ENCODE measurements around the gene PFAS. TPM values are rescaled to one million over a fixed set of nuclear protein-coding genes. Genes with fewer than 3 reads are reported as not detected.

The PFAS gene
- polyA plus RNA-seq, 1 donor from 2014 or later, result 11.7 TPM

DNA sequence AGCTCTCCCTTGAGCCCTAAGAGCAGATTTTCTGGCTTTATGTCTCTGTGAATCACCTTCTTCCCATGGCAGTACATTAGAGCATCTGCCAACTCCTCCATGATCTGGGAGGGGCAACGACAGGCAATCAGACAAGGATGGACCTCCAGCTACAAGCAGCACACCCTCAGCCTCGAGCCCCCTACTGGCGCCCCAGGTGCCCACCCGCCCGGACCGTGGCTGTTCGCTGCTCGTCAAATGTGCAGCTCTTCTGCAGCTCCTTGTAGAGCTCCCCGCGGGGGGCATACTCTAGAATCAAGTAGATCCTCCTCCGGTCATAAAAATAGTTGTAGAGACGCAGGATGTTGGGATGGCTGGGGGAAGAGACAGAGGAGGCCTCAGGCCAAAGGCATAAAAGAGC lies 42.6 kb upstream of the PFAS start:
- H3K9me3 ChIP-seq (ENCODE audit: low read length), result no peaks in the 10 kb centered on the region
- H3K27ac ChIP-seq (ENCODE audit: low read length), result no peak overlapping the region
- peaks cover 13% of the 10 kb centered on the region for H3K79me2 ChIP-seq (replicated peaks; ENCODE audit: insufficient read depth, low read length)
- H2AFZ ChIP-seq (ENCODE audit: low read depth, low read length), result no peak overlapping the region
- H3K9me2 ChIP-seq (ENCODE audit: insufficient read depth, low read length), result no peaks in the 10 kb centered on the region
- H4K20me1 ChIP-seq (ENCODE audit: insufficient read depth), result no peaks in the 10 kb centered on the region
- TF ChIP-seq POLR2AphosphoS5 (IDR thresholded peaks at IDR 0.05) (no peak), EP300 (conservative IDR thresholded peaks at IDR 0.05; ENCODE audit: poor library complexity, severe bottlenecking) (no peak), MXI1 (conservative IDR thresholded peaks at IDR 0.05; ENCODE audit: poor library complexity, severe bottlenecking) (no peak), TAF1 (IDR thresholded peaks at IDR 0.05; ENCODE audit: low read depth) (no peak), RAD21 (conservative IDR thresholded peaks at IDR 0.05) (no peak), SMC3 (conservative IDR thresholded peaks at IDR 0.05; ENCODE audit: poor library complexity) (no peak), EZH2 (IDR thresholded peaks at IDR 0.05; ENCODE audit: borderline replicate concordance, insufficient read depth, low read length, poor library complexity, severe bottlenecking) (no peak)
- TF ChIP-seq, protein P1, sequence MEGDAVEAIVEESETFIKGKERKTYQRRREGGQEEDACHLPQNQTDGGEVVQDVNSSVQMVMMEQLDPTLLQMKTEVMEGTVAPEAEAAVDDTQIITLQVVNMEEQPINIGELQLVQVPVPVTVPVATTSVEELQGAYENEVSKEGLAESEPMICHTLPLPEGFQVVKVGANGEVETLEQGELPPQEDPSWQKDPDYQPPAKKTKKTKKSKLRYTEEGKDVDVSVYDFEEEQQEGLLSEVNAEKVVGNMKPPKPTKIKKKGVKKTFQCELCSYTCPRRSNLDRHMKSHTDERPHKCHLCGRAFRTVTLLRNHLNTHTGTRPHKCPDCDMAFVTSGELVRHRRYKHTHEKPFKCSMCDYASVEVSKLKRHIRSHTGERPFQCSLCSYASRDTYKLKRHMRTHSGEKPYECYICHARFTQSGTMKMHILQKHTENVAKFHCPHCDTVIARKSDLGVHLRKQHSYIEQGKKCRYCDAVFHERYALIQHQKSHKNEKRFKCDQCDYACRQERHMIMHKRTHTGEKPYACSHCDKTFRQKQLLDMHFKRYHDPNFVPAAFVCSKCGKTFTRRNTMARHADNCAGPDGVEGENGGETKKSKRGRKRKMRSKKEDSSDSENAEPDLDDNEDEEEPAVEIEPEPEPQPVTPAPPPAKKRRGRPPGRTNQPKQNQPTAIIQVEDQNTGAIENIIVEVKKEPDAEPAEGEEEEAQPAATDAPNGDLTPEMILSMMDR (IDR thresholded peaks at IDR 0.05; ENCODE audit: poor library complexity, severe bottlenecking), result no peak
- TF ChIP-seq, protein P2, sequence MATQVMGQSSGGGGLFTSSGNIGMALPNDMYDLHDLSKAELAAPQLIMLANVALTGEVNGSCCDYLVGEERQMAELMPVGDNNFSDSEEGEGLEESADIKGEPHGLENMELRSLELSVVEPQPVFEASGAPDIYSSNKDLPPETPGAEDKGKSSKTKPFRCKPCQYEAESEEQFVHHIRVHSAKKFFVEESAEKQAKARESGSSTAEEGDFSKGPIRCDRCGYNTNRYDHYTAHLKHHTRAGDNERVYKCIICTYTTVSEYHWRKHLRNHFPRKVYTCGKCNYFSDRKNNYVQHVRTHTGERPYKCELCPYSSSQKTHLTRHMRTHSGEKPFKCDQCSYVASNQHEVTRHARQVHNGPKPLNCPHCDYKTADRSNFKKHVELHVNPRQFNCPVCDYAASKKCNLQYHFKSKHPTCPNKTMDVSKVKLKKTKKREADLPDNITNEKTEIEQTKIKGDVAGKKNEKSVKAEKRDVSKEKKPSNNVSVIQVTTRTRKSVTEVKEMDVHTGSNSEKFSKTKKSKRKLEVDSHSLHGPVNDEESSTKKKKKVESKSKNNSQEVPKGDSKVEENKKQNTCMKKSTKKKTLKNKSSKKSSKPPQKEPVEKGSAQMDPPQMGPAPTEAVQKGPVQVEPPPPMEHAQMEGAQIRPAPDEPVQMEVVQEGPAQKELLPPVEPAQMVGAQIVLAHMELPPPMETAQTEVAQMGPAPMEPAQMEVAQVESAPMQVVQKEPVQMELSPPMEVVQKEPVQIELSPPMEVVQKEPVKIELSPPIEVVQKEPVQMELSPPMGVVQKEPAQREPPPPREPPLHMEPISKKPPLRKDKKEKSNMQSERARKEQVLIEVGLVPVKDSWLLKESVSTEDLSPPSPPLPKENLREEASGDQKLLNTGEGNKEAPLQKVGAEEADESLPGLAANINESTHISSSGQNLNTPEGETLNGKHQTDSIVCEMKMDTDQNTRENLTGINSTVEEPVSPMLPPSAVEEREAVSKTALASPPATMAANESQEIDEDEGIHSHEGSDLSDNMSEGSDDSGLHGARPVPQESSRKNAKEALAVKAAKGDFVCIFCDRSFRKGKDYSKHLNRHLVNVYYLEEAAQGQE (IDR thresholded peaks at IDR 0.05; ENCODE audit: borderline replicate concordance), result no peak
- no peaks in the 10 kb centered on the region for H3F3A ChIP-seq (ENCODE audit: insufficient read depth, low read length, poor library complexity, severe bottlenecking)
- no peak overlapping the region for H3K4me2 ChIP-seq (ENCODE audit: low read length)
- H3K36me3 ChIP-seq (ENCODE audit: insufficient read depth, low read length), result no peaks in the 10 kb centered on the region
- H3K9ac ChIP-seq (ENCODE audit: low read length), result no peak overlapping the region
- no peak overlapping the region for H3K4me3 ChIP-seq (ENCODE audit: low read length)
- no peaks in the 10 kb centered on the region for H3K27me3 ChIP-seq (ENCODE audit: insufficient read depth, low read depth, low read length)

DNA sequence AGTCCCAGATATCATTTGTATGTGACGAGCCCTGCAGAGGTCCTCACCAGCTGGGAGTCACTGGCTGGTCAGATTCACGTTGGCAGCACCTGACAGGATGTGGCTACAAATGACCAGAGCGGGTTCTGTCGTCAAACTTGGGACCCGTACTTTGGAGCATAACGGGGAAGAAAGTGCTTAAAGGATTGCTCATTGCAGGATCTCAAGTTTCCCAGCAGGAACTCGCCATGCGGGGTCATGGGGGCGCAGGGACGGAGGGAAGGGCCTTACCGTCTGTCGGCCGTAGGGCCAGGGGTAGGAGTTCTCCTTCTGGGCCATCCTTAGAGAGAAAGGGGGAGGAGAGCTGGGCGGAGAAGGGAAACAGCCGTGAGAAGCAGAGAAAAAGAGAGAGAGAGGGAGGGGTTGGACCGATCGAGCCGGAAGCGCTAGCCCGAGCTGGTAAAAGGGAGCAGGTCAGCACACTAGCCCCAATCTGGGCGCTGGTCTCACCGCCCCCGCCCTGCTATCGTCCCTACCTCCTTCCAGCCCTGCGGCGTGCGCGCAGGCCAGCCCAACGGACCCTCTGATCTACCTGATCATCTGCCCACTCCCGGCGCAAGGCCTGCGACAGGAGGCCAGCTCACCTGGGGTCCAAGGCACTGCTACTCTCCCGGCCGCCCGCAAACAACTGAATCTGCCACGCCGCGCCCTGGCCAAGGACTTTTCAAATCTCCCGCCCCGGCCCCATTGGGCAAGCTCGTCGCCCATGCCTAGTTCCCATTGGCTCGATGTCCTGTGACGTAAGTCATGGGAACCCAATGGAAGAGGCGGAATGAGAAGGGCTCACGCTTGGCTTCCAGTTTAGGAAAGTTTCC lies 39.0 kb upstream of the PFAS start, which contains the start of gene AURKB:
AURKB (minus strand) TSS at position 669 of the 854 bp plus-strand sequence; CDS start at position 318, 351 bp downstream.
- Histone ChIP-seq H3K27me3 (ENCODE audit: insufficient read depth, low read depth, low read length) (no peaks in the 10 kb centered on the region), H3K79me2 (replicated peaks; ENCODE audit: insufficient read depth, low read length) (peaks cover 13% of the 10 kb centered on the region), H3K9me3 (ENCODE audit: low read length) (no peaks in the 10 kb centered on the region), H3K9me2 (ENCODE audit: insufficient read depth, low read length) (no peaks in the 10 kb centered on the region), H4K20me1 (ENCODE audit: insufficient read depth) (no peaks in the 10 kb centered on the region), H3K9ac (ENCODE audit: low read length) (no peak within 1 kb of the TSS), H3K36me3 (ENCODE audit: insufficient read depth, low read length) (no peaks in the 10 kb centered on the region), H3K4me3 (ENCODE audit: low read length) (peak within 1 kb of the TSS; percentile 76), H2AFZ (ENCODE audit: low read depth, low read length) (no peak within 1 kb of the TSS), H3F3A (ENCODE audit: insufficient read depth, low read length, poor library complexity, severe bottlenecking) (no peaks in the 10 kb centered on the region), H3K27ac (ENCODE audit: low read length) (no peak within 1 kb of the TSS), H3K4me2 (ENCODE audit: low read length) (peak within 1 kb of the TSS; percentile 79)
- TF ChIP-seq MXI1 (conservative IDR thresholded peaks at IDR 0.05; ENCODE audit: poor library complexity, severe bottlenecking), result peak; percentile 100
- TF ChIP-seq, protein P1 (IDR thresholded peaks at IDR 0.05; ENCODE audit: poor library complexity, severe bottlenecking), result peak; percentile 10
- no peak for TF ChIP-seq SMC3 (conservative IDR thresholded peaks at IDR 0.05; ENCODE audit: poor library complexity)
- TF ChIP-seq POLR2AphosphoS5 (IDR thresholded peaks at IDR 0.05), result peak; percentile 63
